ENCODE results near the gene L3MBTL4.
"Not testable (repeated sequence)": the region's sequence is repeated elsewhere in the genome, so short reads cannot be mapped to it uniquely, and the experiment has no call there.

L3MBTL4 gene

GRCh38 chr18:6054256-6054842, 360.4 kb downstream of the L3MBTL4 start:
- H3K4me3 ChIP-seq (ENCODE audit: low read depth, low read length), result no peak overlapping the region
- no peak for TF ChIP-seq CTCF (IDR thresholded peaks at IDR 0.05; ENCODE audit: control insufficient read depth, extremely low read depth, insufficient read depth)
- no peak for DNase-seq (ENCODE audit: low read depth)

GRCh38 chr18:6052449-6052913, 362.2 kb downstream of the L3MBTL4 start:
- no peak overlapping the region for H3K4me3 ChIP-seq (ENCODE audit: low read depth, low read length)
- no peak for DNase-seq (ENCODE audit: low read depth)
- no peak for TF ChIP-seq CTCF (IDR thresholded peaks at IDR 0.05; ENCODE audit: control insufficient read depth, extremely low read depth, insufficient read depth)

GRCh38 chr18:6047596-6047995, 367.1 kb downstream of the L3MBTL4 start:
- DNase-seq (ENCODE audit: low read depth); H3K4me3 ChIP-seq (ENCODE audit: low read depth, low read length): not testable (repeated sequence)

GRCh38 chr18:6044773-6045172, 369.9 kb downstream of the L3MBTL4 start:
- TF ChIP-seq CTCF (IDR thresholded peaks at IDR 0.05; ENCODE audit: control insufficient read depth, extremely low read depth, insufficient read depth), result 0 out of 2 replicates have a peak, but pooled peaks have one; percentile 19
- DNase-seq (ENCODE audit: low read depth), result no peak
- H3K4me3 ChIP-seq (ENCODE audit: low read depth, low read length), result no peak overlapping the region

GRCh38 chr18:6044319-6044718, 370.4 kb downstream of the L3MBTL4 start:
- no peak overlapping the region for H3K4me3 ChIP-seq (ENCODE audit: low read depth, low read length)
- no peak for DNase-seq (ENCODE audit: low read depth)
- no peak for TF ChIP-seq CTCF (IDR thresholded peaks at IDR 0.05; ENCODE audit: control insufficient read depth, extremely low read depth, insufficient read depth)

GRCh38 chr18:6039055-6039454, 375.7 kb downstream of the L3MBTL4 start:
- no peak overlapping the region for H3K4me3 ChIP-seq (ENCODE audit: low read depth, low read length)
- TF ChIP-seq CTCF (IDR thresholded peaks at IDR 0.05; ENCODE audit: control insufficient read depth, extremely low read depth, insufficient read depth), result no peak
- no peak for DNase-seq (ENCODE audit: low read depth)

- no peak overlapping the region for H3K4me3 ChIP-seq (ENCODE audit: low read depth, low read length)
- TF ChIP-seq CTCF (IDR thresholded peaks at IDR 0.05; ENCODE audit: control insufficient read depth, extremely low read depth, insufficient read depth), result no peak
- DNase-seq (ENCODE audit: low read depth), result no peak
These were observed 383.3 kb downstream of the L3MBTL4 start for GRCh38 chr18:6031442-6031841.
